Measurements from ENCODE around the gene LRRK1. TPM values are rescaled to one million over a fixed set of nuclear protein-coding genes. Genes with fewer than 3 reads are reported as not detected.

LRRK1 gene
- under 1 TPM; 0.57 to 0.66 TPM for total RNA-seq

- CTCF ChIA-PET, result interaction anchor here (0.8 to 7.9 kb wide), 15 partner anchors 9 to 602 kb away, joined by 3 to 222 read pairs (median 4); partner anchors contain the start of genes ASB7 and LINS1
- peak within 1 kb of the TSS; percentile 70 for H3K4me3 Mint-ChIP-seq
- ATAC-seq (peak; percentile 22), DNase-seq (peak; percentile 26)
- POLR2A ChIA-PET, result interaction anchor here (0.6 to 1.2 kb wide), 2 partner anchors 89 to 323 kb away, joined by 4 to 8 read pairs; no protein-coding TSS in a partner anchor
- no peaks in the 10 kb centered on the region for H3K36me3 Mint-ChIP-seq (ENCODE audit: low read depth)
- H3K27ac Mint-ChIP-seq, result no peak within 1 kb of the TSS
- peaks cover 22% of the 10 kb centered on the region for H3K4me1 Mint-ChIP-seq (ENCODE audit: low read depth)
- peaks cover 61% of the 10 kb centered on the region for H3K27me3 Mint-ChIP-seq (ENCODE audit: low read depth)
- H3K9me3 Mint-ChIP-seq (ENCODE audit: insufficient read depth), result no peaks in the 10 kb centered on the region
These were observed at the start of gene LRRK1 for GRCh38 chr15:100918690-100919480. TSS of gene LRRK1 (plus strand) at chr15:100919357. CDS start at chr15:100924633, 5,276 bp downstream.

- no peak overlapping the region for H3K27ac Mint-ChIP-seq
- DNase-seq (peak; percentile 57), ATAC-seq (no peak)
- H3K9me3 Mint-ChIP-seq (ENCODE audit: insufficient read depth), result no peaks in the 10 kb centered on the region
- no peaks in the 10 kb centered on the region for H3K4me1 Mint-ChIP-seq (ENCODE audit: low read depth)
- no peak overlapping the region for H3K4me3 Mint-ChIP-seq
- H3K27me3 Mint-ChIP-seq (ENCODE audit: low read depth), result peaks cover 36% of the 10 kb centered on the region
- CTCF ChIA-PET, result interaction anchor here (0.7 to 2.7 kb wide), 19 partner anchors 17 to 531 kb away, joined by 3 to 18 read pairs (median 4); partner anchors contain the start of genes ADAMTS17 and ASB7
- POLR2A ChIA-PET, result no interaction called here
- H3K36me3 Mint-ChIP-seq (ENCODE audit: low read depth), result no peaks in the 10 kb centered on the region
These were observed 46.0 kb upstream of the LRRK1 start for GRCh38 chr15:100873029-100873677.

- H3K4me3 Mint-ChIP-seq, result no peak overlapping the region
- DNase-seq (no peak), ATAC-seq (no peak)
- peaks cover 8% of the 10 kb centered on the region for H3K4me1 Mint-ChIP-seq (ENCODE audit: low read depth)
- no peak overlapping the region for H3K27ac Mint-ChIP-seq
- CTCF ChIA-PET, result interaction anchor here (1.2 to 1.5 kb wide), 2 partner anchors 53 to 154 kb away, joined by 3 read pairs; no protein-coding TSS in a partner anchor
- POLR2A ChIA-PET, result interaction anchor here (0.6 kb wide), 1 partner anchor 577 kb away, joined by 3 read pairs; no protein-coding TSS in a partner anchor
- no peaks in the 10 kb centered on the region for H3K36me3 Mint-ChIP-seq (ENCODE audit: low read depth)
- no peaks in the 10 kb centered on the region for H3K9me3 Mint-ChIP-seq (ENCODE audit: insufficient read depth)
- H3K27me3 Mint-ChIP-seq (ENCODE audit: low read depth), result peaks cover 46% of the 10 kb centered on the region
These were observed 43.7 kb upstream of the LRRK1 start for GRCh38 chr15:100875495-100875894.

- H3K9me3 Mint-ChIP-seq (ENCODE audit: insufficient read depth), result no peaks in the 10 kb centered on the region
- no peak for ATAC-seq
- CTCF ChIA-PET, result interaction anchor here (1.5 kb wide), 1 partner anchor 52 kb away, joined by 3 read pairs; no protein-coding TSS in a partner anchor
- POLR2A ChIA-PET, result interaction anchor here (0.6 kb wide), 1 partner anchor 577 kb away, joined by 3 read pairs; no protein-coding TSS in a partner anchor
- no peak overlapping the region for H3K4me3 Mint-ChIP-seq
- H3K27ac Mint-ChIP-seq, result no peak overlapping the region
- H3K27me3 Mint-ChIP-seq (ENCODE audit: low read depth), result peaks cover 51% of the 10 kb centered on the region
- H3K4me1 Mint-ChIP-seq (ENCODE audit: low read depth), result peaks cover 10% of the 10 kb centered on the region
- no peaks in the 10 kb centered on the region for H3K36me3 Mint-ChIP-seq (ENCODE audit: low read depth)
- DNase-seq, result no peak
These were observed 43.2 kb upstream of the LRRK1 start for GRCh38 chr15:100875976-100876375.

- no peak for DNase-seq
- no peak overlapping the region for H3K4me3 Mint-ChIP-seq
- H3K27me3 Mint-ChIP-seq (ENCODE audit: low read depth), result peaks cover 61% of the 10 kb centered on the region
- no peak overlapping the region for H3K27ac Mint-ChIP-seq
- CTCF ChIA-PET, result interaction anchor here (1.2 kb wide), 1 partner anchor 131 kb away, joined by 6 read pairs; no protein-coding TSS in a partner anchor
- no peaks in the 10 kb centered on the region for H3K9me3 Mint-ChIP-seq (ENCODE audit: insufficient read depth)
- no peaks in the 10 kb centered on the region for H3K36me3 Mint-ChIP-seq (ENCODE audit: low read depth)
- no peak for ATAC-seq
- POLR2A ChIA-PET, result no interaction called here
- H3K4me1 Mint-ChIP-seq (ENCODE audit: low read depth), result peaks cover 10% of the 10 kb centered on the region
These were observed 41.6 kb upstream of the LRRK1 start for GRCh38 chr15:100877551-100877950.

GRCh38 chr15:100878130-100878529 is 41.0 kb upstream of the LRRK1 start:
- no peak overlapping the region for H3K27ac Mint-ChIP-seq
- CTCF ChIA-PET, result interaction anchor here (0.7 to 1.2 kb wide), 2 partner anchors 131 to 536 kb away, joined by 3 to 6 read pairs; no protein-coding TSS in a partner anchor
- no peaks in the 10 kb centered on the region for H3K36me3 Mint-ChIP-seq (ENCODE audit: low read depth)
- ATAC-seq (no peak), DNase-seq (no peak)
- peaks cover 66% of the 10 kb centered on the region for H3K27me3 Mint-ChIP-seq (ENCODE audit: low read depth)
- no peaks in the 10 kb centered on the region for H3K9me3 Mint-ChIP-seq (ENCODE audit: insufficient read depth)
- H3K4me3 Mint-ChIP-seq, result no peak overlapping the region
- peaks cover 10% of the 10 kb centered on the region for H3K4me1 Mint-ChIP-seq (ENCODE audit: low read depth)
- POLR2A ChIA-PET, result no interaction called here

- peak overlapping the region; percentile 56 for H3K4me3 Mint-ChIP-seq
- ATAC-seq, result no peak
- no peak overlapping the region for H3K27ac Mint-ChIP-seq
- ChIA-PET CTCF (interaction anchor here (0.7 to 1.2 kb wide), 2 partner anchors 130 to 536 kb away, joined by 3 to 6 read pairs; no protein-coding TSS in a partner anchor), POLR2A (no interaction called here)
- DNase-seq, result no peak
- H3K4me1 Mint-ChIP-seq (ENCODE audit: low read depth), result peaks cover 10% of the 10 kb centered on the region
- peaks cover 68% of the 10 kb centered on the region for H3K27me3 Mint-ChIP-seq (ENCODE audit: low read depth)
- H3K36me3 Mint-ChIP-seq (ENCODE audit: low read depth), result no peaks in the 10 kb centered on the region
- no peaks in the 10 kb centered on the region for H3K9me3 Mint-ChIP-seq (ENCODE audit: insufficient read depth)
These were observed 40.5 kb upstream of the LRRK1 start for GRCh38 chr15:100878648-100879047.

- Mint-ChIP-seq H3K4me3 (no peak overlapping the region), H3K36me3 (ENCODE audit: low read depth) (no peaks in the 10 kb centered on the region), H3K9me3 (ENCODE audit: insufficient read depth) (no peaks in the 10 kb centered on the region), H3K4me1 (ENCODE audit: low read depth) (peaks cover 10% of the 10 kb centered on the region), H3K27me3 (ENCODE audit: low read depth) (peaks cover 71% of the 10 kb centered on the region), H3K27ac (no peak overlapping the region)
- POLR2A ChIA-PET, result no interaction called here
- ATAC-seq (peak; percentile 12), DNase-seq (no peak)
- CTCF ChIA-PET, result no interaction called here
These were observed 40.1 kb upstream of the LRRK1 start for GRCh38 chr15:100879061-100879463.

GRCh38 chr15:100879464-100880138 is 39.6 kb upstream of the LRRK1 start, which contains the start of gene ALDH1A3:
TSS of gene ALDH1A3 (plus strand) at chr15:100879831. CDS start at chr15:100879908, 77 bp downstream.
- ChIA-PET POLR2A (interaction anchor here (0.6 kb wide), 1 partner anchor 9 kb away, joined by 4 read pairs; no protein-coding TSS in a partner anchor), CTCF (no interaction called here)
- peaks cover 72% of the 10 kb centered on the region for H3K27me3 Mint-ChIP-seq (ENCODE audit: low read depth)
- peak; percentile 64 for ATAC-seq
- H3K4me1 Mint-ChIP-seq (ENCODE audit: low read depth), result peaks cover 10% of the 10 kb centered on the region
- H3K9me3 Mint-ChIP-seq (ENCODE audit: insufficient read depth), result no peaks in the 10 kb centered on the region
- H3K4me3 Mint-ChIP-seq, result peak within 1 kb of the TSS; percentile 56
- no peaks in the 10 kb centered on the region for H3K36me3 Mint-ChIP-seq (ENCODE audit: low read depth)
- H3K27ac Mint-ChIP-seq, result no peak within 1 kb of the TSS
- DNase-seq, result peak; percentile 23

GRCh38 chr15:100880139-100880896 is 38.8 kb upstream of the LRRK1 start:
- H3K4me3 Mint-ChIP-seq, result peak overlapping the region; percentile 4
- no peaks in the 10 kb centered on the region for H3K36me3 Mint-ChIP-seq (ENCODE audit: low read depth)
- POLR2A ChIA-PET, result no interaction called here
- CTCF ChIA-PET, result no interaction called here
- no peaks in the 10 kb centered on the region for H3K9me3 Mint-ChIP-seq (ENCODE audit: insufficient read depth)
- ATAC-seq (no peak), DNase-seq (no peak)
- H3K27ac Mint-ChIP-seq, result no peak overlapping the region
- peaks cover 10% of the 10 kb centered on the region for H3K4me1 Mint-ChIP-seq (ENCODE audit: low read depth)
- H3K27me3 Mint-ChIP-seq (ENCODE audit: low read depth), result peaks cover 71% of the 10 kb centered on the region

GRCh38 chr15:100880897-100881242 is 38.3 kb upstream of the LRRK1 start:
- H3K9me3 Mint-ChIP-seq (ENCODE audit: insufficient read depth), result no peaks in the 10 kb centered on the region
- H3K4me3 Mint-ChIP-seq, result no peak overlapping the region
- H3K4me1 Mint-ChIP-seq (ENCODE audit: low read depth), result peaks cover 10% of the 10 kb centered on the region
- no peaks in the 10 kb centered on the region for H3K36me3 Mint-ChIP-seq (ENCODE audit: low read depth)
- POLR2A ChIA-PET, result no interaction called here
- ATAC-seq (no peak), DNase-seq (no peak)
- peaks cover 70% of the 10 kb centered on the region for H3K27me3 Mint-ChIP-seq (ENCODE audit: low read depth)
- CTCF ChIA-PET, result no interaction called here
- no peak overlapping the region for H3K27ac Mint-ChIP-seq
